Neural cell (in vitro differentiated cells): ENCODE measurements around the gene COL23A1.

Source experiments
- CTCF ChIP-seq: fragments of 450-650 bp; IDR thresholded peaks from 2 replicates; pipeline ENCODE4 v1.5.1; 2014; ENCODE audit warnings: antibody characterized with exemption, mild to moderate bottlenecking, moderate library complexity; ENCODE audit not compliant: poor library complexity, severe bottlenecking
- EZH2 ChIP-seq: fragments of 200-600, 300-800 bp; shearing (Covaris generic), sonication (generic); IDR thresholded peaks from 2 replicates; pipeline ENCODE4 v1.6.1; 2014; ENCODE audit warnings: antibody characterized with exemption, low read length, borderline replicate concordance, mild to moderate bottlenecking; ENCODE audit not compliant: insufficient read depth, poor library complexity, severe bottlenecking
- POLR2AphosphoS5 ChIP-seq: IDR thresholded peaks from 2 replicates; pipeline ENCODE4 v1.6.1; 2012
- REST ChIP-seq: IDR thresholded peaks from 2 replicates; pipeline ENCODE4 v1.6.1; 2012; ENCODE audit warnings: borderline replicate concordance

- TF ChIP-seq REST (no peak), CTCF (no peak), POLR2AphosphoS5 (no peak), EZH2 (no peak)
Observed at GRCh38 chr5:178308541-178309092, 281.6 kb downstream of the COL23A1 start.
